ENCODE results near the gene CYP2F1.

CYP2F1 gene

GRCh38 chr19:41172297-41173164, 58.3 kb downstream of the CYP2F1 start:
- no peaks in the 10 kb centered on the region for H3K4me1 ChIP-seq
- H3K36me3 ChIP-seq, result no peaks in the 10 kb centered on the region
- TF ChIP-seq CTCF (IDR thresholded peaks at IDR 0.05; ENCODE audit: low read depth, low read length), result no peak
- H3K27me3 ChIP-seq, result no peaks in the 10 kb centered on the region
- no peak overlapping the region for H3K4me3 ChIP-seq (ENCODE audit: low read depth, low read length)
- DNase-seq, result no peak
- H3K9me3 ChIP-seq, result no peaks in the 10 kb centered on the region

GRCh38 chr19:41174297-41174928, 60.2 kb downstream of the CYP2F1 start:
- Histone ChIP-seq H3K4me1 (no peaks in the 10 kb centered on the region), H3K27me3 (no peaks in the 10 kb centered on the region), H3K36me3 (no peaks in the 10 kb centered on the region), H3K4me3 (ENCODE audit: low read depth, low read length) (no peak overlapping the region), H3K9me3 (no peaks in the 10 kb centered on the region)
- no peak for TF ChIP-seq CTCF (IDR thresholded peaks at IDR 0.05; ENCODE audit: low read depth, low read length)
- no peak for DNase-seq

GRCh38 chr19:41175801-41176777, 61.9 kb downstream of the CYP2F1 start:
- Histone ChIP-seq H3K4me1 (no peaks in the 10 kb centered on the region), H3K36me3 (no peaks in the 10 kb centered on the region), H3K4me3 (ENCODE audit: low read depth, low read length) (no peak overlapping the region), H3K9me3 (no peaks in the 10 kb centered on the region), H3K27me3 (no peaks in the 10 kb centered on the region)
- TF ChIP-seq CTCF (IDR thresholded peaks at IDR 0.05; ENCODE audit: low read depth, low read length), result no peak
- DNase-seq, result no peak
